Measurements from ENCODE around the gene MET.

MET gene

DNA sequence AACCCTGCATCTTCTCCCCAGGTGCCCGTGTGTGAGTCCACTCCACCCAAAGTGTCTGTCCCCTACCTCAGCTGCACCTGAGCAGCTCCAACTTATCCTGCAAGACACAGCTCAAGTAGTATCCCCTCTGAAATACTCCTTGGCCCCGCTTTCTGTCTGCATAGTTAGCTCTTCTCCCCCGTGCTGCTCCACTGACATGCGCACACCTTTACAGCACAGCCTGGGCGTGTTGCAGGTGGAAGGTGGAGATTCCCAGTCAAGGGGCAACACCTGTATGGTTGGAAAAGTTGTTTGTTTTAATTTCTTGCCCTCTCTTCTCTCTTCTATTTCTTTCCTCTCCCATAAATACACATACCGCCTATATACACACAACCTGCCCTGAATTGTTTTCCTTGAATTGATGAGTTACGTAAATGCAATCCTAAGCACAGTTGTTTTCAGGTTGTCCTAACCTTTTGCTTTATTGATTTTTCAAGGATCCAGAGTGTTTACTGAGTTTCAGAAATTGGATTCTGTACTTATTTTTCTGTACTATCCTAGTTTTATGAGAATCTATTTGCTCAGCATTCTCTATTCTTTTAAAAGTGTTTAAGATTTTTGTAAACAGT lies 14.9 kb downstream of the MET start:
- Histone ChIP-seq H3K27me3 (ENCODE audit: low read length) (no peaks in the 10 kb centered on the region), H3K36me3 (ENCODE audit: low read length) (no peaks in the 10 kb centered on the region), H3K27ac (ENCODE audit: low read depth, low read length) (no peak overlapping the region), H2AFZ (ENCODE audit: low read depth, low read length, severe bottlenecking) (no peak overlapping the region), H3K4me3 (ENCODE audit: insufficient read depth, low read length, poor library complexity, severe bottlenecking) (no peak overlapping the region), H3K9ac (ENCODE audit: low read length) (no peak overlapping the region), H3K9me3 (ENCODE audit: insufficient read depth, low read length) (no peaks in the 10 kb centered on the region), H3F3A (ENCODE audit: insufficient read depth) (no peaks in the 10 kb centered on the region), H3K79me2 (ENCODE audit: insufficient read depth, low read length) (no peaks in the 10 kb centered on the region), H3K9me2 (replicated peaks; ENCODE audit: insufficient read depth, low read length) (no peaks in the 10 kb centered on the region), H4K20me1 (ENCODE audit: low read depth, low read length) (no peaks in the 10 kb centered on the region), H3K4me2 (ENCODE audit: low read depth, low read length, poor library complexity, severe bottlenecking) (no peak overlapping the region)
- no peak for TF ChIP-seq EZH2phosphoT487 (conservative IDR thresholded peaks at IDR 0.05; ENCODE audit: low read length)
- TF ChIP-seq, protein P1, sequence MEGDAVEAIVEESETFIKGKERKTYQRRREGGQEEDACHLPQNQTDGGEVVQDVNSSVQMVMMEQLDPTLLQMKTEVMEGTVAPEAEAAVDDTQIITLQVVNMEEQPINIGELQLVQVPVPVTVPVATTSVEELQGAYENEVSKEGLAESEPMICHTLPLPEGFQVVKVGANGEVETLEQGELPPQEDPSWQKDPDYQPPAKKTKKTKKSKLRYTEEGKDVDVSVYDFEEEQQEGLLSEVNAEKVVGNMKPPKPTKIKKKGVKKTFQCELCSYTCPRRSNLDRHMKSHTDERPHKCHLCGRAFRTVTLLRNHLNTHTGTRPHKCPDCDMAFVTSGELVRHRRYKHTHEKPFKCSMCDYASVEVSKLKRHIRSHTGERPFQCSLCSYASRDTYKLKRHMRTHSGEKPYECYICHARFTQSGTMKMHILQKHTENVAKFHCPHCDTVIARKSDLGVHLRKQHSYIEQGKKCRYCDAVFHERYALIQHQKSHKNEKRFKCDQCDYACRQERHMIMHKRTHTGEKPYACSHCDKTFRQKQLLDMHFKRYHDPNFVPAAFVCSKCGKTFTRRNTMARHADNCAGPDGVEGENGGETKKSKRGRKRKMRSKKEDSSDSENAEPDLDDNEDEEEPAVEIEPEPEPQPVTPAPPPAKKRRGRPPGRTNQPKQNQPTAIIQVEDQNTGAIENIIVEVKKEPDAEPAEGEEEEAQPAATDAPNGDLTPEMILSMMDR (IDR thresholded peaks at IDR 0.05; ENCODE audit: insufficient read depth, low read length, poor library complexity, severe bottlenecking), result no peak

DNA sequence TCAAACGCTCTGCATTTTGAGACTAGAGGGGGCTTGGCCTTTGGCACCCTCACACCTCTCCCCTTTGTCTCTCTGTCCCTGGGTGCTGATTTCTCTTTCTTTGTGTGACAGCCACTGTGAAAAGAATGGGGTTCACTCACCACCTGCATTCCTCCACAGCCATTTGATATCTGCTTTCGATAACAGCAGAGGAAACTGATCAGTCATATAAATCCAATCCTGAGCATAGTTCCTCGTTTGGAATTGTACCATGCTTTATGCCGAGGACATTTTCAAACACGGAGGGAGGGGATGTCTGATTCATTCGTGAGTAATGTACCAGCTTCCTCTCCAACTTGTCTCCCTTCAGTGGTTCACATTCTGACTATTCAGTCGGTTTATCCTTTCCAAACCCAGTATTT lies 15.8 kb downstream of the MET start:
- Histone ChIP-seq H3K27ac (ENCODE audit: low read depth, low read length) (no peak overlapping the region), H3K9me3 (ENCODE audit: insufficient read depth, low read length) (no peaks in the 10 kb centered on the region), H2AFZ (ENCODE audit: low read depth, low read length, severe bottlenecking) (no peak overlapping the region), H3F3A (ENCODE audit: insufficient read depth) (no peaks in the 10 kb centered on the region), H3K4me3 (ENCODE audit: insufficient read depth, low read length, poor library complexity, severe bottlenecking) (no peak overlapping the region), H3K36me3 (ENCODE audit: low read length) (no peaks in the 10 kb centered on the region), H3K79me2 (ENCODE audit: insufficient read depth, low read length) (no peaks in the 10 kb centered on the region), H3K4me2 (ENCODE audit: low read depth, low read length, poor library complexity, severe bottlenecking) (no peak overlapping the region), H3K27me3 (ENCODE audit: low read length) (no peaks in the 10 kb centered on the region), H3K9ac (ENCODE audit: low read length) (no peak overlapping the region), H3K9me2 (replicated peaks; ENCODE audit: insufficient read depth, low read length) (no peaks in the 10 kb centered on the region), H4K20me1 (ENCODE audit: low read depth, low read length) (no peaks in the 10 kb centered on the region)
- TF ChIP-seq, protein P1 (IDR thresholded peaks at IDR 0.05; ENCODE audit: insufficient read depth, low read length, poor library complexity, severe bottlenecking), result no peak

DNA sequence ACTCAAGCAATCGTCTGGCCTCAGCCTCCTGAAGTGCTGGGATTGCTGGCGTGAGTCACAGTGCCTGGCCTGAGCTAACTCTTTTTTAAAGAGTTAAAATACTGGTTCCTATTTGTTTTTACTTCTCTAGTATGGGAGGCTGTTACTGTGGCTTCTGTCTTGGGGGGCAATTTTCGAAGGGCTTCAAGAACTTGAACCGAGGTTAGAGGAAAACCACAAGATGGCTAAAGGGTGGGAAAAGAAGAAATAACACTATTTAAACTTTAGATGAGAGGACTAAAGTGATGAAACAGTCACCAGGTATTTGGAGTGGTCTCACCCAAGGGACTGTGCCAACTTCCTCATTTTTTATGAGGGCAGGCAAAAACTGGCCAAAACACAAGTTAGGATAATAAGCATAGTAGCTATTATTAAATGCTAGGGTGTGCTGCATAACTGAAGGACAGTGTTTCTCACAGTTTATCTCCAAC lies 17.8 kb downstream of the MET start:
- H3K9me2 ChIP-seq (replicated peaks; ENCODE audit: insufficient read depth, low read length), result no peaks in the 10 kb centered on the region
- H3K27ac ChIP-seq (ENCODE audit: low read depth, low read length), result no peak overlapping the region
- H3K4me3 ChIP-seq (ENCODE audit: insufficient read depth, low read length, poor library complexity, severe bottlenecking), result no peak overlapping the region
- H3K79me2 ChIP-seq (ENCODE audit: insufficient read depth, low read length), result no peaks in the 10 kb centered on the region
- no peak overlapping the region for H2AFZ ChIP-seq (ENCODE audit: low read depth, low read length, severe bottlenecking)
- H4K20me1 ChIP-seq (ENCODE audit: low read depth, low read length), result no peaks in the 10 kb centered on the region
- no peaks in the 10 kb centered on the region for H3F3A ChIP-seq (ENCODE audit: insufficient read depth)
- no peaks in the 10 kb centered on the region for H3K36me3 ChIP-seq (ENCODE audit: low read length)
- no peak overlapping the region for H3K9ac ChIP-seq (ENCODE audit: low read length)
- H3K4me2 ChIP-seq (ENCODE audit: low read depth, low read length, poor library complexity, severe bottlenecking), result no peak overlapping the region
- no peak for TF ChIP-seq EZH2phosphoT487 (conservative IDR thresholded peaks at IDR 0.05; ENCODE audit: low read length)
- TF ChIP-seq, protein P1 (IDR thresholded peaks at IDR 0.05; ENCODE audit: insufficient read depth, low read length, poor library complexity, severe bottlenecking), result no peak
- H3K27me3 ChIP-seq (ENCODE audit: low read length), result no peaks in the 10 kb centered on the region
- H3K9me3 ChIP-seq (ENCODE audit: insufficient read depth, low read length), result no peaks in the 10 kb centered on the region

Measured in SU-DHL-6 (cell line).